ENCODE results near the gene PSMA6.
"Not testable (repeated sequence)": the region's sequence is repeated elsewhere in the genome, so short reads cannot be mapped to it uniquely, and the experiment has no call there.

- not testable (repeated sequence) for TF ChIP-seq POLR2A (IDR thresholded peaks at IDR 0.05; ENCODE audit: low read length); GATA1 (IDR thresholded peaks at IDR 0.05; ENCODE audit: low read depth, low read length)
Observed at GRCh38 chr14:35336171-35336493, 44.0 kb downstream of the PSMA6 start.

All from erythroblast (primary cell).